GM10847 (cell line): ENCODE results near the gene FCHO2.

Experiments
- POLR2A ChIP-seq: IDR thresholded peaks from 2 replicates; pipeline ENCODE4 v1.6.1; 2011; ENCODE audit not compliant: insufficient read length; ENCODE audit errors: extremely low read depth

Gene FCHO2

DNA sequence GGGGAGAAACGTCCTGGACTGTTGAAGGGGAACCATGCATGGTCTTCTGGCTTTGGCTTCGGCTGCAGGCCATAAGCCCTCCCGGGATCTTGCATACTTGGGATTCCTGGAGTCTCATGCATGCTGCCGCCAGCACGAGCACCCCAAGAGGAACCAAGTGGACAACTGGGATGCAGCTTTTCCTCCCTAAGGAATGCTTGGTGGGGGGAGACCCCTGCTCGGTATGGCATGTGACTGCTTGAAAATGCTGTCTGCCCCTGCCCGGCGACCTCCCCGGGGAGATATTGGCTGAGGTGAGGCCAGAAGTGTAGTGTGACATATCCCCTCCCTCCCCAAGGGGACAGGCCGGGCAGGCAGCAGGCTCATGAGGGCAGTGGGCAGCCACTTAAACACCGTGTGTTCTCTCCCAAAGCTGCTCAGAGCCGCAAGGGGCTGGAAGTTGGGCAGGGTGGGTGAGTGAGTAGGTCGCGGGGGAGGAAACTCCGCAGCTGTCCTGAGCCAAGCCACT, 180.3 kb downstream of the FCHO2 start:
- TF ChIP-seq POLR2A = no peak

DNA sequence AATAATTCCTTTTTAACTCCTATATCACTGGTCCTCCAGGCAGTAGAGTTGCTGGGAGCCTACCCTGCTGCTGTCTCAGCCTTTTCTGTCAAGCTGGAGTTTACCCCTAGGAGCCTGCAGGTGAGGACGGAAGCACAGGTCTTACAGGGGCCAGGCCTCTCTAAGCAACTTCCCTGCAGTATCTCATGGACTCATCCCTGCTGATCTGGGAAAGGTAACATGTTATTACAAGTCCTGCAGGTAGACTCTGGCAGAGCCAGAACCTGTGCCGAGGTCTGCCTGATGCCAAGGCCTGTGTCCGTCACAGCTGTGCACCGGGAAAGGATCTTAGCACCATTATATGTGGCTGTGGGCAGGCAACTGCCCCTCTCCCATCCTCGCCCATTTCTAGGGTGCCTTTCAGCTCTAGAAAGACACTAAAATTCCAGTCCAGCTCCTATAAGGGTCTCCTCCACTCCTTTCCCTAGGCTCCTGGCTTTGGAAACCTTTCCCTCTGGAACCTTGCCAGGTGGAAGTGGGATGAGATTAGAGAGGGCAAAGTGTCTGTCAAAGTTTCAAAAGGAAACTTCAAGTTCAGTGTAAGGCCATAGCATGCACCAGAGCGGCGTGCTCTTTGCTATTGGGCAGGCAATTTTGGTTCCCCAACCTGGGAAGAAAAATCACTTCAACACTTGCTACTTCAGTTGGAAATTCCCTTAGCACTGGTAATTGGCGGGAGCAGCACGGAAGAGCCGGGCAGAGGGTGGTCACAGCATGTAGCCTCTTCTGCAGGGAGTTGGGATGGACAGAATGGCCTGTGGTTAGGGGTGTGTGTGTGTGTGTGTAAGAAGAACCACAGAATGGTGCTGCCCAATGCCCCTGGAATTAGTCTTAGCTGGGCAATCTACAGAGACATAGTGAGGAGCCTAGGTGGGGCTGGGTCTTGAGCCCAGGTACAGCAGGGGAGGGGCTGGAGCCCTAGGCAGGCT, 182.0 kb downstream of the FCHO2 start:
- no peak for TF ChIP-seq POLR2A

DNA sequence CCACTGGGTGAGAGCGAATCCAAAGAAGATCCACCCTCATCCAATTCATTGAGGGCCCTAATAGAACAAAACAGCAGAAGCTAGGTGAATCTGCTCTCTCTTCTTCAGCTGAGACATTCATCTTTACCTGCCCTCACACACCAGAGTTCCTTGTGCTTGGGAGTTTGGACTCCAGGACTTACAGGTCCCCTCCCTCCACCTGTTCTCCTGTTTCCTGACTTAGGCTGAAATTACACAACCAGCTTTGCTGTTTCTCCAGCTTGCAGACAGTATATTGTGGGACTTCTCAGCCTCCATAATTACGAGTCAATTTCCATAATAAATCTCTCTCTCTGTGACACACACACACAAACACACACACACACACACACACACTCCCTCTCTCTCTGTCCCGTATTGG, 183.6 kb downstream of the FCHO2 start:
- no peak for TF ChIP-seq POLR2A
